SK-N-SH (cell line): ENCODE results near the gene RAP1GAP.

Source experiments
- CTCF ChIP-seq: fragments of 200-600 bp; sonication (generic); IDR thresholded peaks from 2 replicates; pipeline ENCODE4 v1.6.1; 2017; ENCODE audit warnings: antibody characterized with exemption, mild to moderate bottlenecking, moderate library complexity
- FOSL2 ChIP-seq: IDR thresholded peaks from 2 replicates; pipeline ENCODE4 v1.4.0; 2012; ENCODE audit warnings: low read depth, mild to moderate bottlenecking, moderate library complexity, borderline replicate concordance
- FOXJ3 ChIP-seq: sonication (generic); formaldehyde crosslinking; IDR thresholded peaks from 2 replicates; pipeline ENCODE4 v1.5.1; 2020; ENCODE audit warnings: mild to moderate bottlenecking, missing genetic modification reagents
- GABPA ChIP-seq: IDR thresholded peaks from 2 replicates; pipeline ENCODE4 v1.4.0; 2012; ENCODE audit warnings: low read depth, mild to moderate bottlenecking
- TAF1 ChIP-seq: IDR thresholded peaks from 2 replicates; pipeline ENCODE4 v1.6.1; 2012; ENCODE audit warnings: low read depth, mild to moderate bottlenecking, low read length, moderate library complexity, borderline replicate concordance
- TCF12 ChIP-seq: IDR thresholded peaks from 2 replicates; pipeline ENCODE4 v1.4.0; 2012
- USF1 ChIP-seq: IDR thresholded peaks from 2 replicates; pipeline ENCODE4 v1.4.0; 2012; ENCODE audit warnings: low read depth, borderline replicate concordance

- no peak for TF ChIP-seq GABPA
- TF ChIP-seq CTCF: no peak
- TF ChIP-seq TAF1: no peak
- no peak for TF ChIP-seq FOSL2
- TF ChIP-seq TCF12: no peak
- no peak for TF ChIP-seq USF1
- TF ChIP-seq FOXJ3: no peak
Measured at GRCh38 chr1:21575351-21575942, 93.7 kb downstream of the RAP1GAP start.
